Activated CD4-positive, alpha-beta T cell treated with anti-CD3 and anti-CD28 coated beads, Interleukin-2, amount 50 U/mL, for 16 hours (primary cell): ENCODE data around the gene RANBP1.
"Not testable (repeated sequence)": the region's sequence is repeated elsewhere in the genome, so short reads cannot be mapped to it uniquely, and the experiment has no call there.

Source experiments
- DNase-seq: peaks from one replicate; pipeline ENCODE4 v3.0.0-alpha.2; 2020

The RANBP1 gene

DNA sequence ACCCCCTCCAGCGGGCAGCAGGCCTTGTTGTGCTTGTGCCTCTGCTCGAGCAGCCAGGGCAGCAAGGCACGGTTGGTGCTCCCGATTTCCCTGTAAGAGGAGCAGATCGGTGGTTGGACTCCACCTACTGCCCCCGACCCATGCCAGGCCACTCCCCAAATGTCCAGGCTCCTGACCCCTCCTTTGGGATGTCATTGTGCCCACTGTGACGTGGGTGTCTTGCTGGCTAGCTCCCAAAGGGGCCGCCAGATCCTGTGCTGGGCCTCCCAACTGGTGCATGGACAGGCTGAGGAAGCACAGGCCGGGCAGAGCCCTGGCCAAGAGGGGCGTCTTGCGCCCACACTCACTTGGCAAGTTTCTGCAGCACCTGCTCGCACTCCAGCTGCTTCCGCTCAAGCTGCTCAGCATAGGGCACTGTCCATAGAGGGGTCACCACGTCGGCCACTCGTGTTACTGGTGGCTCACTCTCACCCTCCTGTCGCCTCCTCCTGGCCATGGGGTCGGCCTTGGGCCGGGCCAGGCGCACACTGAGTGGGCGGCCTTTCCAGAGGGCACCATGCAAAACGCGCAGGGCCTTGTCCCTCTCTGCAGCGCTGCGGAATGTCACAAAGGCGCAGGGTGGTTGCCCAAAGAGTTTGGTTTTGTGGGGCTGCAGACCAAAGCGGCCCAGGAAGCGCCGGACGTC is at the start of gene RANBP1:
RANBP1 (plus strand) TSS at position 414 of the 685 bp plus-strand sequence; CDS start at position 495, 81 bp downstream.
- no peak for DNase-seq

DNA sequence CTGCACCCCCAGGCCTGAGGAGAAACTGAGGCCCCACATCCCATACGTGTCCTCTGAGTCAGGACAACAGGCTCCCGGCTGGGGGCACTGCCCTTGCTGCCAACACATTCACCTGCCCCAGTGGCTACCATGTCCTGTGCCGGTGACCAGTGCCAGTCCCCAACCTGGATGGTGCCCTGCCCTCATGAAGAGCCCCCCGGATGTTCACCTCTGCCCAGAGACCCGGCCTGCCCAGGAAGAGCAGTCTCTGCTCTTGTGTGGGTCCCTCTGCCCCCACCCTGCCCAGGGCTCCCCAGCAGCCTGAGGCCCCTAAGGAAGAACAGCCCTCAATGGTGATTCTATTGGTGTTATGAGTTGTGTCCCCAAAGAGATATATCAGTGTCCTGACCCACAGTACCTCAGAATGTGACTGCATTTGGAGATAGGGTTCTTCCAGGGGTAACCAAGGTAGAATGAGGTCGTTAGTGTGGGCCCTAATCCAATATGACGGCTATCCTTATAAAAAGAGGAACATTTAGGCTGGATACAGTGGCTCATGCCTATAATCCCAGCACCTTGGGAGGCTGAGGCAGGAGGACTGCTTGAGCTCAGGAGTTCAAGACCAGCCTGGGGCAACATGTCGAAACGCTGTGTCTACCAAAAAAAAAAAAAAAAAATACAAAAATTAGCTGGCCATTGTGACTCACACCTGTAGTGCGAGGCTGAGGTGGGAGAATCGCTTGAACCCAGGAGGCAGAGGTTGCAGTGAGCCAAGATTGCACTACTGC is 49.1 kb upstream of the RANBP1 start:
- no peak for DNase-seq

DNA sequence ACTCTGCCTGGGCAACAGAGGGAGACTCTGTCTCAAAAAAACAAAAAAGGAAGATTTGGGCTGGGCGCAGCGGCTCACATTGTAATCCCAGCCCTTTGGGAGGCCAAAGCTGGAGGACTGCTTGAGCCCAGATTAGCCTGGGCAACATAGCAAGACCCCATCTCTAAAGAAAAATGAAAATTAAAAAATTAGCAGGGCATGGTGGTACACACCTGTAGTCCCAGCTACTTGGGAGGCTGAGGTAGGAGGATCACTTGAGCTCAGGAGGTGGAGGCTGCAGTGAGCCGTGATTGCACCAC is 48.6 kb upstream of the RANBP1 start:
- not testable (repeated sequence) for DNase-seq

DNA sequence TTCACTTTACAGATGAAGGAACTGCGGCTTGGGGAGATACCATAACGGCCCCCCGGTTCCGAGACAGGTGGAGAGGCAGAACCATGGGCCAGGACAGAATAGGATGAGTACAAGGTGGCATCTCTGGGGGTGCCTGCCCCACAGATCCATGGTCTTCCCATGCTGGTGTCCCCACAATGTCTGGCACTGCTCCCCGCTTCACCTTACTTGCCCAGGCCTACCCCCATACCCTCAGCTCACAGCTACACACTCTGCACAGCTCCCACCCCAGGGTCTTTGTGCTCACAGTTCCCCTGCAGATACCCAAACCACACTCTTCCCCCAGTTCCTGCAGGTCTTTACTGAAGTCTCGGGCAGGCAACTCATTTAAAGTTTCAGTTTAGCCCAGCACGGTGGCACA is 47.3 kb upstream of the RANBP1 start:
- no peak for DNase-seq

DNA sequence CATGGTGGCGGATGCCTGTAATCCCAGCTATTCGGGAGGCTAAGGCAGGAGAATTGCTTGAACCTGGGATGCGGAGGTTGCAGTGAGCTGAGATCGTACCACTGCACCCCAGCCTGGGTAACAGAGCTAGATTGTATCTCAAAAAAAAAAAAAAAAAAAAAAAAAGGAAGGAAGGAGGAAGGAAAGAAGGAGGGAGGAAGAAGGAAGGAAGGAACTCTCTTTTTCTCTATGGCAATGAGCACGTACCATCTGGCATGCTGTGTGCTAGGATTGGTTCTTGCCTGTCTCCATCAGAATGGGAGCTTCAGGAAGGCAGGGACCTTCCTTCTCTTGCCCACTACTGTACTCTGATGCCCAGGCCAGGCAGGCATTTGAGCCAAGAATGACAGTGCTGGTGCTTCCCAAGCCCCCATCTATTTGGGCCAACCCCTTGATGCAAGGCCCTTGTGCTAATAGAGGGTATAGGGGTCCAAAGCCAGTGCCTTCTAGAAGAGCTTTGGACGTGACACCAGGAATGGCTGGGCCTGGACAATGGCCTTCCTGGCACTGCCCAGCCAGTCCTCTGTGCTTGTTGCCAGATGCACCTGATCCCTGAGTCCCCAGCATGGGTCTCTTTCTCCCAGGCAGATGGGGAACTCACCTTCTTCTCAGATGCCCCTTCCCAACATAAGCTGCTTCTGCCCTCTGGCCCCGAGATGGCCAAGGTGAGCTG is 46.4 kb upstream of the RANBP1 start:
- no peak for DNase-seq

DNA sequence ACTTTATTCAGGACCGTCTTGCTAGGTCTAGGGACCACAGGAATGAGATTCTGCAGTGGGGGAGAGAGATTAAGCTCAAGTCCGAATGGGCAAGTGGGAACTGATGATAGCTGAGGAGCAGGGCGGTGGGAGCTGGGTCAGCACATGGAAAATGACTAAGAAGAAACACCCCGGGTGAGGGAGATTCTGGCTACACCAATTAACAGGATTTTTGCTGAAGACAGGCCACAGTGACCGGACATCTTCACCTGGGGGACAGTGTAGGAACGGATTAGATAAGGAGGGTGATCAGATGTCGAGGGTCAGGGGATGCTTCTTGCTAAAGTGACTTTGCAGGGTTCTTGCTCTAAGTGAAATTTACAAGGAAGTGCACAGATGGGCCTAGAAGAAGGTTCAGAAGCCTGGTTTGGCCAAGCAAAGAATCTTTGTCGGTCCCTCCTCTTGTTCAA is 44.4 kb upstream of the RANBP1 start:
- DNase-seq, result no peak

DNA sequence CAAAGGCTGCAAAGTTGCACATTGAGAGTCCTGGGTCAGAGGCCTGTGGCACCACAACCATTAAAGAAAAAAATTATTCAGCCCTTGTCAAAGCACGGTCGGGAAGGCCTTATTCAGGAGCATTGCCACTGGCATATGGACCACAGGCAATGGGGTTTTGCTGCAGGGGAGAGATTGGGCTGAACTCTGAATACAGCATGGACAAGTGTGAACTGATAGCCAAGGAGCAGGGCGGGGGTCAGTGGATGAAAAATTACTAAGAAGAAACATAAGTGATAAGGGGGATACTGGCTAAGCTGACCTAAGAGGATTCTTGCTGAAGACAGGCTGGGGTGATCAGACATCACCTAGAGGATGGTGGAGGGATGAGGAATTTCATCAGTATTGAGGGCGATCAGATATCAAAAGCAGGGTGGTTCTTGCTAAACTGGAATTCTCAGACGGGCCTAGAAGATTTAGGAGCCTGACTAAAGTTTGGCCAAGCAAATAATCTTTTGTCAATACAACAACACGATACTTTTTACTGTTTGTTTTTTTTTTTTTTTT is 39.2 kb upstream of the RANBP1 start:
- DNase-seq, result no peak

DNA sequence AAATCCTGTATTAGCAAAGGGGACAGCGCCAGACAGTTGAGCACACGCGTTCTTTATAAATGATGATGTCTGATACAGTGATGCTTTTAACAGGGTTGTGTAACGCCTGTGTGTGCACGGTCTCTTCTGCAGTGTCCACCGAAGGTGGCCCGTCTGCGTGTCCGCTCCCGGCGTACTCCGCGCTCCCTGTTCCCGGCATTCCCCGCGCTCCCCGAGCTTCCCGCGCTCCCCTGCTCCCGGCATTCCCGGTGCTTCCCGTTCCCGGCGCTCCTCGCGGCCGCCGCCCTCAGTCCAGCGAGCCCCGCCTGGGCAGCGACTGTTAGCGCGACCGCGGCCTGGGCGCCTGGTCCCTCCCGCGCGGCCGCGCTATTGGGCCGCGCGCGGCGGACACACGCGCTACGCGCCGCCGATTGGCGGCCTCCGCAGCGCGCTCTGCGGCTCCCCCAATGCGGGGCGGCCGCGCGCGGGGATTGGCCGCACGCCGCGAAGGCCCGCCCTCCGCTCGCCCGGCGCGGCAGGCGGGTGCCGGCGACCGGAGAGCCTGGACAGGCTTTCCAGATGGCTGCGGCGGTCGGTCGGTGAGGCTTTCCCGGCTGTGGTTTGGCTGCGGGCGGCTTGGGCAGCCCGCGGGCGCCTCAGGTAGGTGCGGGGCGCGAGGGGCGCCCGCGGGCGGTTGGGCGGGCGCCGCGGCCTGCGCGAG is 36.0 kb upstream of the RANBP1 start, which contains the start of gene DGCR8:
DGCR8 (plus strand) TSS at position 497 of the 700 bp plus-strand sequence. CDS start 5,723 bp downstream, outside the sequence.
- DNase-seq, result peak; percentile 76

DNA sequence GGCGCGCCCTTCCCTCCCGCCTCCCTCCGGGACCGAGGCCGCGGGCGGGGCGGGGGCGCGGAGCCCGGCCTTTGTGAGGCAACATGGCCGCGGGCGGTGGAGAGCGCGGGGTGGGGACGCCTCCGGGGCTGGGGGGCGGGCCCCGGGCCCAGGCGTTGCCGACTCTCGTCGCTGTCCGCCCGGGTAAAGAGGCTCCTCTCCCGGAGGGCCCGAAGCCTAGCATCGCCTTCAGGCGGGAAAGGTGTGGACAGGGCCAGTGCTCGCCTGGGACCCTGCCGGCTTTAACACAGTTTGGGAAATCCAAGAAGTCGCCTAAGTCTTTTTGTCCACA is 35.5 kb upstream of the RANBP1 start:
- DNase-seq, result peak; percentile 66

DNA sequence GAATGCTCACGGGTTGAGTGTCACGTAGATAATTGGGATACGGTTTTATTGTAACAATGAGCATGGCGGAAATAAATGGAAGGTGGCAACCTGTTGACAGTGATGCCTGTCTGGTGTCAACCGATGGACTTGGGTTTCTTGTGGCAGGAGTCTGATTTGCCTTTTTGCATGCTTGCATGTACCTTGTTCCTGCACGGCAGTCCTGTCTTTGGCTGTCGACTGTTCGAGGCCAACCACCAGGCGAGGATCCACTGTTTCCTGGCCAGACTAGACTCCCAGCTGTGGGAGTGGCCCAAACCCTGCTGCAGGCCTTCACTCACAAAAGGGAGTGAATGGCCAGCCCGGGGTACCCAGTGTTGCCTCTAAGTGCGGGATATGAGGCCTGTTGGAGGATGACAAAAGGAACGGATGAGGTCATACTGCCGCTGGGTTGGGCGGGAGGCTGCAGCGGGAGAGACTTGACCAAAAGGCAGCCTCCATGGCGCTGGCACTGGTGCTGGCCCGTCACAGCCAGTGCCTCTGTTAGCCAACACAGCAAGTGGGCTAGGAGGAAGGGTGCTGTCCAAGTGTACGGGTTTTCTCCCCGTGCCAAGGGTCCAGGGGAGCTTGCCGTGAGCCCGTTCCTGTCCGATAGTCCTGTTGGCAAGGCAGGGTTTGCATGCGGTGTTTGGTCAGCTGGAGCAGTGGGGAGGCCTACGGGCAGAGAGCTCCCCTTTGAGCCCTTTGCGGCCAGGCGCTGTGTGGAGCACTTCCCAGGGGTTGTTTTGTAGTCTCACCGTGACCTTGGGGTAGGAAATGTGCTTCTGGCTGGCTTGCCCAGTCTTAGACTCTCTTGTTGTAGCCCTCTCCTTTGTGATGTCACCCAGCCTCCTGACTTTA is 34.9 kb upstream of the RANBP1 start:
- peak; percentile 12 for DNase-seq

DNA sequence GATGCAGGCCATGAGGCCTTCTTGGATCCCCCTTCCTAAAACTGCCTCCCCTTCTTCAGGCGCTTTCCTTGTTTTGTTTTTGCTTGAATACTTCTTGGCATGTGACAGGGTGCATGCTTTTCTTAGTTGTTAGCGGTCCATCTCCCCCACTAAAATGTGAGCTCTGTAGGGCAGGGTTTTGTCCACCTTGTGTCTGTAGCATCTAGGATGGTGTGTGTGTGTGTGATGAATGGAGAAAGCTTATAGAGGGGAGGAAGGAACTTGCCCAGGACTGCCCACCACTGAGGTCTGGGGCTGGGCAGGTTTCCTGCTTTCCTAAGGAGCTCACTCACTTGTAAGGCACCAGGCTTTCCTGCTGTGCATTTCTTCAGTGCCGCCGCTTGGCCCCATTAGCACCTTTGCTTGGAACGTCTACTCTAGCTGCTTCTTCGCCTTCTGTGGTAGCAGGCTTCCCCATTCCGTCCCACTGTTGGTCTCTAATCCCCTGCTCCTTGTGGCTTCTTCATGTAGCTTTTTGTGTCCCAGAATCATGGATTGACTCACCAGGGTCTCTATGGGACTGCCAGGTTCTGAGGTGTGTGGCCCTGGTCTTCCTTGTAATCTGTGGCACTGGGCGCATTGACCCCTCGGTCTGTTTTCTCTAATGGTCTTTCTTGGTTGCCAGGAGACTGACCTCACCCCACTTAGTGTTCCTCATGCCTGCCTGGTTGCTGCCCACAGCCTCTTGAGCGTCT is 32.6 kb upstream of the RANBP1 start:
- no peak for DNase-seq

DNA sequence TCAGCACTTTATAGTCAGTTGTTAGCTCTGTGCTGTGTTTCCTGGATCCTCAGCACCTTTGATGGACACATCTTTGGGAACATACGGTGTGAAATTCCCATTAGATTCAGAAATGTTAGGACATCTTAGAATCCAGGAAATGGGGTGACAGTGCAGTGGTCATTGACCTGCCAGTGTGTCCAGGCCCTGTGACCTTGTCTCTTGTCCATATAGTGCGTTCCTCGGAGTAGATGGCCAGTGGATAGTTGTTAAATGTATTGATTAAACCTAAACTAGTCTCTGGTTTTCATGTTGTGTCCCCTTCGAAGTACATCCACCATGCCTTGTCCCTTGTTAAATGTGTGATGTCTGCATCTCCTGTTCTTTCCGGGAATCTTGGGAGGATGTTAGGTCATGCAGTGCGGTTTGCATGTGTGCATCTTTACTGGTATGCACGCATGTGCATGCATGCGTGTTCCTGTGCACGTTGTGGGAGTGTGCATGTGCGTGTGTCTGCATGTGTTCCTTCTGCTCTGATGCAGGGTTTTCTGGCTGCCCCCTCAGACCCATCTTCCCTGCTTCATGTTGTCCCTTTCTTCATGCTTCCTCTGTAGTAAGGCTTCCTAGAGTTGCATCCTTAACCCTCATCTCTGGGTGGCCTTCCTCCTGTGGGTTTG is 31.9 kb upstream of the RANBP1 start:
- DNase-seq, result no peak

DNA sequence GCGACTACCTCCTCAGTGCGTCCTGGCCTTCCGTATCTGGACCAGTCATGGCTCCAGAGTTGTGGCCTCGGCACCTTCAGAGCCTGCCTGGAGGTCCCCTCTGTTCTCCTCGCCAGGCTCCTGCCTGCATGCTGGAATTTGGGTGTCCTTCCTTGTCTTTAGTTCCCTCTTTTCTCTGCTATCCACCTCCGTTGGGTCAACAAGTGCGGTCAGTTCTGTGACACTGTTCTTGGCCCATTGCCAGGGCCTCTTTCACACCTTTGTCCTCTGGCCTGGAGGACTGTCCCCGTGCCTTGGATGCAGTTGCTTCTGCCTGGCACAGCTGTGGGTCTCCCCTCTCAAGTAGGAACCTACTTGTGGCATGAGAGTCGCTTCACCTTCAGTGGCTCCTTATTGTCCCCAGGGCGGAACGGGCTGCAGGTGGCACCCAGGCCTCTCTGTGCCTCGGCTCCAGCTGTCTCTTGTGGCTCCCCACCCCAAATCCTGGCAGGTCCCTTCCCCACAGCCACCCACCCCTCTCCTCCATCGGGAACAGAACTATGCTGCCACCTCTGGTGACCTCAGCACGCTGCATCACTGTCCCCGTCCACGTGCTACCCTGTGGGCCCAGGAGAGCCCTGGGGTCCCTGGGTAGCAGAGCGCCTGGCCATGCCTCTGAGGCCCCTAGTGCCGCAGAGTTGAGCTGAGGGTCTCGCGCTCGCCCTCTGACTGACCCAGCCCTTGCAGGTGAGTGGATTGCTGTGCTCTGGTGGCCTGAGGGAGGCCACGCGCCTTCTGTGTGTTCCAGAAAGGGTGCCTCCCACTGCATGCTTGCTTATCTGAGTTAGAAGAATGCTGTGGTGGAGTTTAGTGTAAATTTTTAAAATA is 31.1 kb upstream of the RANBP1 start:
- DNase-seq, result no peak

DNA sequence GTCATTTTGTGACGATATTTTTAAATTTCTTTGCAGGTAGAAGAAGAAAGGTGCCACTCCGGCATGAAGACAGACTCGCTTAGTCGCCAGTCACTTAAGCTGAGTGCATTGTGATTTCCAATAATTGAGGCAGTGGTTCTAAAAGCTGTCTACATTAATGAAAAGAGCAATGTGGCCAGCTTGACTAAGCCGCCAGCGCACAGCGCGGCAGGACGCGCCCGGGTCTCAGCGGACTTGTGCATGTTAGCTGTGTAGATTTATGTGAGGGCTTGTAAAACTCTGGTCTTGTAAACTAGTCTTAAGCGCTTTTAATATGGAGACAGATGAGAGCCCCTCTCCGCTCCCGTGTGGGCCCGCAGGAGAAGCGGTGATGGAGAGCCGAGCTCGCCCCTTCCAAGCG is 30.3 kb upstream of the RANBP1 start:
- no peak for DNase-seq

DNA sequence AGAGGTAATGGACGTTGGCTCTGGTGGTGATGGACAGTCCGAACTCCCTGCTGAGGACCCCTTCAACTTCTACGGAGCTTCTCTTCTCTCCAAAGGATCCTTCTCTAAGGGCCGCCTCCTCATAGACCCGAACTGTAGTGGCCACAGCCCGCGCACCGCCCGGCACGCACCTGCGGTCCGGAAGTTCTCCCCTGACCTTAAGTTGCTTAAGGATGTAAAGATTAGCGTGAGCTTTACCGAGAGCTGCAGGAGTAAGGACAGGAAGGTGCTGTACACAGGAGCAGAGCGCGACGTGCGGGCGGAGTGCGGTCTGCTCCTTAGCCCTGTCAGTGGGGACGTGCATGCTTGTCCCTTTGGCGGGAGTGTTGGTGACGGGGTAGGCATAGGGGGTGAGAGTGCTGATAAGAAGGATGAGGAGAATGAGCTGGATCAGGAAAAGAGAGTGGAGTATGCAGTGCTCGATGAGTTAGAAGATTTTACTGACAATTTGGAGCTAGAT is 29.8 kb upstream of the RANBP1 start:
- no peak for DNase-seq

DNA sequence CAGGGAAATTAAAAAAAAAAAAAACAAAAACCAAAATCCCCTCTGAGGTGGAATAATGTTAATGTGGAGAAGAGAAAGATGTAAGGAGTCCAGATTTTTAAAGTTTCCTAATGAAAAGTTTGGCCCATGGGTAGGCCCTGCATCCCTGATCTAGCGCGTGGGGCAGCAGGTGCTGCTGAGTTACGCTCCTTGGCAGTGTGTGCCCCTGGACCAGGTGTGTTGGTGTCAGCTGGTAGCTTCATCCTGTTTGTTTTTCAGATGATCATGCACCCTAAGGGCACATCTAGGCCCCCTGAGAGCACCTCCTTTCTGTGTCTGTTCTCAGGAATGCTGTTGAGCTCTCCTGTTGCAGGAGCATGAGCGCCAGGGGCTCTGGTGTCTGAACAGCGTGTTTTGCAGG is 29.1 kb upstream of the RANBP1 start:
- no peak for DNase-seq

DNA sequence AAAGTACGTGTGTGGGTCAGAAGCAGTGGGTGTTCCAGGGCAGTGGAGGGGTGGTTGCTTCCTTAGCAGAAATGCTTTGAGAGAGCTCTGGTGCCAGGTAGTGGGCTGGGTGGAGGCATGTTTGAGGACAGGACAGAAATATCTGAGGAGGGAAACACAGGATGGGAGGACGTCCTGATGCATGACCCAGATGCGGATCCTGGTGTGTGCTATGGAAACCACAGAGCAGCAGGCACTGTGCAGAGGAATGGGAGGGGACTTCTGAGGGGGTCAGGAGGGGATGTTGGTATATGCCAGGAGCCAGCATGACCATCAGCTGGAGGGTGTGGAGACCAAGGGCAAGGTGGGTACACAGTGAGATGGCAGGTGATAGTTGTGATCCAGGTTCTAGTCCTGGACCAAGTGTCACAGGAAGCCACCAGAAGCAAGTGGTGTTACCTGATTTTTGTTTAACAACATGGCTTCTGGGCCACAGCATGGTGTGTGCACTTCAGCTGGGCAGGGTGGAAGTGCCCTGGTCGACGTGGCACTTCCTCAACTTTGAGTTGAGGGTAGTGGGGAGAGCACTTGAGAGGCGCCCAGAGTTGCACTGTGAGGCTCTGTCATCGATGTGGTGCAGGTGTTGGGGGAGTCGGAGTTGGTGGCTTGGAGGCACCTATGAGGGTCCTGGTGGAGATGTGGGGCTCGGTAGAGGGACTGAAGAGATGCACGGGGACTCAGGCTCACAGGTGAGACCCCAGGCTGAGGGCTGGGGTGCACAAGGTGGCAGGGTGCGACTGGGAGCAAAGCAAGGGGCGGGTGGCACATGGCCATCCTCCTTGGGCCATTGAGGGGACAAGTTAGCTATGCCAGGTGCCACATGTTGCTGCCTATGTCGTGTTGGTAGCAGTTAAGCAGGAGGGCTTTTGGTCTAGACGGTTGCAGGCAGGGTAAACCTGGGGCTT is 28.3 kb upstream of the RANBP1 start:
- DNase-seq, result no peak

DNA sequence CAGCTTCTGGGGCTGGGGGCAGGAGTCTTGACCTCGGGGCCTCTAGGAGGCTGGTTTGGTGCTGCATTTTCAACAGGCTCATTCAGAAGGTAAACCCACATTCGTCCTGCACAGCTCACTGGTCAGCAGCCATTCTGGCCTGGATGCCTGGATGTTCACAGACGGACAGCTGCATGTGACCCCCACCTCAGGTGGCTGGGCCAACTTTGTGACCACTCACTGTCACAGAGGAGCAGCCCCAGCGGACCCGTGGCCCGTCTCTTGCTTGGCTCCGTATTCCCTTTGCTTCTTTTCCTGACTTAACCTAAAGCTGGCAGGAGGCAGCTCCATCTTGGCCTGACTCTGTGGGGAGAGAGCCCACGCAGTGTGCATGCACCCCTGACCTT is 27.6 kb upstream of the RANBP1 start:
- DNase-seq, result no peak
